PFSK-1 (cell line): Measurements from ENCODE around the gene MCEE.

Experiments used
- REST ChIP-seq, 2 experiments: IDR thresholded peaks; 2 replicates each; pipeline versions ENCODE4 v1.6.1 to v1.8.0; 2011 to 2012; ENCODE audit warnings: low read depth in 2 of 2, low read length in 2 of 2, control low read depth in 1 of 2, inconsistent platforms in 1 of 2, mild to moderate bottlenecking in 1 of 2, moderate library complexity in 1 of 2; ENCODE audit not compliant: insufficient read depth in 1 of 2
- TAF1 ChIP-seq: IDR thresholded peaks from 2 replicates; pipeline ENCODE4 v1.6.1; 2012; ENCODE audit warnings: low read length, control low read depth, borderline replicate concordance; ENCODE audit not compliant: insufficient read depth

GRCh38 chr2:71155846-71156245, 25.8 kb upstream of the MCEE start:
- no peak for TF ChIP-seq TAF1
- no peak for TF ChIP-seq REST (IDR thresholded peaks at IDR 0.05; ENCODE audit: insufficient read depth in 1 of 2, low read depth in 2 of 2, low read length in 2 of 2)
